H9 (cell line): Measurements from ENCODE around the gene CD151. TPM values are rescaled to one million over a fixed set of nuclear protein-coding genes. Genes with fewer than 3 reads are reported as not detected.

Experiments
- DNase-seq: peaks from one replicate; pipeline ENCODE4 v3.0.0-alpha.2; 2017
- H2AFZ ChIP-seq: one replicate; pipeline ENCODE4 v1.6.1; 2013; ENCODE audit warnings: mild to moderate bottlenecking, low read length, control low read depth, moderate library complexity
- H2AK5ac ChIP-seq: 2 replicates; pipeline ENCODE4 v1.6.1; 2013; ENCODE audit warnings: low read length, control low read depth, mixed read lengths; ENCODE audit not compliant: insufficient read length
- H2BK120ac ChIP-seq: one replicate; pipeline ENCODE4 v1.6.1; 2013; ENCODE audit warnings: low read depth, mild to moderate bottlenecking, low read length, control low read depth, inconsistent platforms; ENCODE audit not compliant: poor library complexity, severe bottlenecking
- H2BK12ac ChIP-seq: 2 replicates; pipeline ENCODE4 v1.6.1; 2013; ENCODE audit warnings: low read length, control low read depth, mixed read lengths, low read depth; ENCODE audit not compliant: insufficient read length
- H2BK15ac ChIP-seq: 2 replicates; pipeline ENCODE4 v1.6.1; 2013; ENCODE audit warnings: low read depth, low read length, control low read depth
- H2BK20ac ChIP-seq: one replicate; pipeline ENCODE4 v1.6.1; 2013; ENCODE audit warnings: low read depth, mild to moderate bottlenecking, low read length, control low read depth, inconsistent platforms; ENCODE audit not compliant: poor library complexity, severe bottlenecking
- H2BK5ac ChIP-seq: 2 replicates; pipeline ENCODE4 v1.6.1; 2013; ENCODE audit warnings: low read length, control low read depth, mixed read lengths; ENCODE audit not compliant: insufficient read length
- H3K14ac ChIP-seq: 2 replicates; pipeline ENCODE4 v1.6.1; 2013; ENCODE audit warnings: low read length, control low read depth; ENCODE audit not compliant: insufficient read depth
- H3K18ac ChIP-seq: 2 replicates; pipeline ENCODE4 v1.6.1; 2013; ENCODE audit warnings: low read depth, mild to moderate bottlenecking, mixed read lengths, low read length, control low read depth; ENCODE audit not compliant: insufficient read length
- H3K23ac ChIP-seq: 2 replicates; pipeline ENCODE4 v1.6.1; 2013; ENCODE audit warnings: low read length, control low read depth, mixed read lengths, low read depth; ENCODE audit not compliant: insufficient read length
- H3K23me2 ChIP-seq: 2 replicates; pipeline ENCODE4 v1.6.1; 2013; ENCODE audit warnings: low read depth, mild to moderate bottlenecking, mixed read lengths, low read length, control low read depth; ENCODE audit not compliant: insufficient read length, poor library complexity, severe bottlenecking
- H3K27ac ChIP-seq: 2 replicates; pipeline ENCODE4 v1.5.1; 2013; ENCODE audit warnings: low read length, control low read depth, mixed read lengths, low read depth; ENCODE audit not compliant: insufficient read length
- H3K27me3 ChIP-seq: 2 replicates; pipeline ENCODE4 v1.6.1; 2013; ENCODE audit warnings: low read length, control low read depth, inconsistent platforms; ENCODE audit not compliant: insufficient read depth
- H3K4ac ChIP-seq: 2 replicates; pipeline ENCODE4 v1.6.1; 2013; ENCODE audit warnings: low read depth, mild to moderate bottlenecking, control low read depth, inconsistent platforms, low read length, moderate library complexity
- H3K4me1 ChIP-seq: 2 replicates; pipeline ENCODE4 v1.6.1; 2013; ENCODE audit warnings: low read length, control low read depth, inconsistent platforms; ENCODE audit not compliant: insufficient read depth
- H3K4me2 ChIP-seq: 2 replicates; pipeline ENCODE4 v1.6.1; 2013; ENCODE audit warnings: low read length, control low read depth, mixed read lengths; ENCODE audit not compliant: insufficient read length, insufficient read depth
- H3K56ac ChIP-seq: 2 replicates; pipeline ENCODE4 v1.6.1; 2013; ENCODE audit warnings: low read depth, mild to moderate bottlenecking, mixed read lengths, low read length, control low read depth; ENCODE audit not compliant: insufficient read length
- H3K79me1 ChIP-seq: 2 replicates; pipeline ENCODE4 v1.6.1; 2013; ENCODE audit warnings: low read depth, mild to moderate bottlenecking, moderate library complexity, low read length, control low read depth, inconsistent platforms; ENCODE audit not compliant: insufficient read depth, poor library complexity, severe bottlenecking
- H3K79me2 ChIP-seq: 2 replicates; pipeline ENCODE4 v1.6.1; 2013; ENCODE audit warnings: low read length, control low read depth, inconsistent platforms; ENCODE audit not compliant: insufficient read depth
- H3K9ac ChIP-seq: 2 replicates; pipeline ENCODE4 v1.6.1; 2013; ENCODE audit warnings: low read length, control low read depth, mixed read lengths; ENCODE audit not compliant: insufficient read length; ENCODE audit errors: extremely low read depth
- H3K9me3 ChIP-seq: one replicate; pipeline ENCODE4 v1.6.1; 2013; ENCODE audit warnings: low read depth, low read length, inconsistent platforms; ENCODE audit not compliant: control insufficient read depth
- H3T11ph ChIP-seq: one replicate; pipeline ENCODE4 v1.6.1; 2013; ENCODE audit warnings: mild to moderate bottlenecking, low read length, control low read depth, inconsistent platforms
- H4K20me1 ChIP-seq: one replicate; pipeline ENCODE4 v1.6.1; 2013; ENCODE audit not compliant: control insufficient read depth, insufficient read length, insufficient read depth
- H4K5ac ChIP-seq: 2 replicates; pipeline ENCODE4 v1.6.1; 2013; ENCODE audit warnings: low read depth, mild to moderate bottlenecking, mixed read lengths, low read length, control low read depth; ENCODE audit not compliant: insufficient read length
- H4K8ac ChIP-seq: replicated peaks from 2 replicates; pipeline ENCODE4 v1.6.1; 2013; ENCODE audit warnings: low read length, control low read depth, mixed read lengths, low read depth; ENCODE audit not compliant: insufficient read length
- H4K91ac ChIP-seq: 2 replicates; pipeline ENCODE4 v1.6.1; 2013; ENCODE audit warnings: low read depth, mild to moderate bottlenecking, moderate library complexity, mixed read lengths, low read length, control low read depth; ENCODE audit not compliant: insufficient read length
- H3K27ac Mint-ChIP-seq, 3 experiments: 2 replicates in 2 of 3; 3 replicates in 1 of 3; pipeline ENCODE4 v1.8.0; 2020 to 2021; ENCODE audit warnings: mixed read lengths in 3 of 3, mild to moderate bottlenecking in 1 of 3, moderate library complexity in 1 of 3
- H3K27me3 Mint-ChIP-seq: 2 replicates; pipeline ENCODE4 v1.8.0; 2021; ENCODE audit warnings: low read depth, mild to moderate bottlenecking, moderate library complexity, mixed read lengths
- H3K36me3 Mint-ChIP-seq, 3 experiments: 2 replicates in 2 of 3; 3 replicates in 1 of 3; pipeline ENCODE4 v1.8.0; 2020 to 2021; ENCODE audit warnings: low read depth in 3 of 3, mixed read lengths in 3 of 3; ENCODE audit not compliant: insufficient read depth in 1 of 3
- H3K4me1 Mint-ChIP-seq, 2 experiments: 2 replicates each; pipeline ENCODE4 v1.8.0; 2020; ENCODE audit warnings: mixed read lengths in 2 of 2
- H3K4me3 Mint-ChIP-seq, 2 experiments: 2 replicates in 1 of 2; 3 replicates in 1 of 2; pipeline ENCODE4 v1.8.0; 2020 to 2021; ENCODE audit warnings: mild to moderate bottlenecking in 2 of 2, mixed read lengths in 2 of 2, moderate library complexity in 1 of 2
- H3K9me3 Mint-ChIP-seq, 2 experiments: 2 replicates in 1 of 2; 3 replicates in 1 of 2; pipeline ENCODE4 v1.8.0; 2020; ENCODE audit warnings: mild to moderate bottlenecking in 2 of 2, mixed read lengths in 2 of 2, moderate library complexity in 1 of 2
- CTCF ChIP-seq: fragments of 200-600 bp; sonication (generic); conservative IDR thresholded peaks from 3 replicates; pipeline ENCODE4 v1.8.0; 2021; ENCODE audit warnings: antibody characterized with exemption, mild to moderate bottlenecking
- WGBS: extraction: QIAGEN DNeasy Blood & Tissue Kit; methylation state at CpG from one replicate; pipeline ENCODE4 v1.1.7; 2013; ENCODE audit warnings: missing lambda C conversion rate, low lambda C conversion rate, mixed read lengths; ENCODE audit not compliant: insufficient read length; ENCODE audit errors: extremely low coverage; 5-methylcytosine and 5-hydroxymethylcytosine counted together
- total RNA-seq: library from RNA; stranded (reverse); gene quantifications from 2 replicates; pipeline ENCODE4 v1.2.1, GENCODE V29; 2021

CD151 gene
- total RNA-seq, 1 experiment from 2014 or later: 138 TPM

- Histone ChIP-seq H3T11ph (no peak overlapping the region), H2BK15ac (no peak overlapping the region), H2BK20ac (no peak overlapping the region), H3K79me1 (no peaks in the 10 kb centered on the region), H3K23me2 (peaks cover 5% of the 10 kb centered on the region), H3K14ac (no peak overlapping the region), H3K79me2 (no peaks in the 10 kb centered on the region), H2AK5ac (no peak overlapping the region), H4K5ac (no peak overlapping the region), H4K8ac (no peak overlapping the region), H3K9me3 (no peaks in the 10 kb centered on the region), H2BK5ac (no peak overlapping the region), H2BK12ac (no peak overlapping the region), H3K56ac (no peak overlapping the region), H3K4me2 (peak overlapping the region; percentile 46), H3K27me3 (no peaks in the 10 kb centered on the region), H3K23ac (no peak overlapping the region), H3K27ac (no peak overlapping the region), H3K4ac (no peak overlapping the region), H3K9ac (no peak overlapping the region), H4K91ac (no peak overlapping the region), H2AFZ (no peak overlapping the region), H3K4me1 (no peaks in the 10 kb centered on the region), H4K20me1 (no peaks in the 10 kb centered on the region), H2BK120ac (no peak overlapping the region), H3K18ac (no peak overlapping the region)
- no peaks in the 10 kb centered on the region; a peak in 1 of 5 replicates for H3K9me3 Mint-ChIP-seq
- no peak for DNase-seq
- peak overlapping the region in 1 of 3 experiments; percentile 80; a peak in 1 of 7 replicates for H3K27ac Mint-ChIP-seq
- H3K4me3 Mint-ChIP-seq: peak overlapping the region; percentile 76 to 87
- no CpG with 5 or more reads among the region's 11 CpGs for WGBS
- peaks cover 4% of the 10 kb centered on the region for H3K27me3 Mint-ChIP-seq
- H3K36me3 Mint-ChIP-seq: peaks cover 2 to 26% (median 13%) of the 10 kb centered on the region in 3 experiments; a peak in 6 of 7 replicates
- no peak for TF ChIP-seq CTCF
- H3K4me1 Mint-ChIP-seq: peaks cover 11 to 28% of the 10 kb centered on the region in 2 experiments
These were observed 11.9 kb upstream of the CD151 start for GRCh38 chr11:820655-821511.
